HCT116 (cell line): ENCODE data around the gene CERS5. TPM values are rescaled to one million over a fixed set of nuclear protein-coding genes. Genes with fewer than 3 reads are reported as not detected.

ENCODE experiments used
- ATAC-seq: fragments of 200-7000 bp; cut with Tn5 transposase; 2 replicates; pipeline ENCODE4 v1.9.1; 2020; ENCODE audit warnings: mild to moderate bottlenecking, moderate library complexity
- BruUV-seq: library from RNA; stranded (reverse); fragments of 400-500 nt; replicated peaks from 2 replicates; lab custom pipeline; 2021; lab: Mats Ljungman, UMichigan
- CTCF ChIA-PET: fragments of 300-600 bp; sonication (Branson Sonifier 250); formaldehyde crosslinking; loops from one replicate; lab custom pipeline; 2021; ENCODE audit warnings: antibody characterized with exemption; lab: Charles Lee
- POLR2A ChIA-PET: fragments of 300-600, 350-600 bp; sonication (Branson Sonifier 250); formaldehyde crosslinking; loops from one replicate; lab custom pipeline; 2021; ENCODE audit warnings: antibody characterized with exemption; lab: Charles Lee
- RAD21 ChIA-PET, 2 experiments: fragments of 300-600 bp; sonication (Branson Sonifier 250); formaldehyde crosslinking; loops; one replicate each; lab custom pipeline; 2023; ENCODE audit warnings: low total read pairs in 2 of 2; ENCODE audit not compliant: uncharacterized antibody in 2 of 2, unreplicated experiment in 2 of 2, low non-redundant PET in 1 of 2; lab: Charles Lee
- DNase-seq: peaks from one replicate; pipeline ENCODE4 v3.0.0-alpha.2; 2010; ENCODE audit warnings: low read depth, low spot score
- H2AFZ ChIP-seq: fragments of 200-600 bp; shearing (Covaris generic), sonication (generic); 2 replicates; pipeline ENCODE4 v1.6.1; 2017; ENCODE audit warnings: low read depth, mixed run types, mixed read lengths, antibody characterized with exemption, low read length; ENCODE audit not compliant: poor library complexity, severe bottlenecking
- H3K27ac ChIP-seq: 2 replicates; pipeline ENCODE4 v1.5.1; 2012; ENCODE audit warnings: low read depth, low read length
- H3K27me3 ChIP-seq: fragments of 200-600 bp; sonication (generic); 2 replicates; pipeline ENCODE4 v1.6.1; 2016; ENCODE audit warnings: mixed run types, low read length, mixed read lengths; ENCODE audit not compliant: insufficient read depth
- H3K36me3 ChIP-seq, 2 experiments: fragments of 200-500 bp in 1 of 2; fragments of 200-600 bp in 1 of 2; sonication (Bioruptor generic) in 1 of 2; sonication (generic) in 1 of 2; 2 replicates each; pipeline versions ENCODE4 v1.5.1 to v1.6.1; 2014 to 2016; ENCODE audit warnings: low read length in 2 of 2, inconsistent platforms in 1 of 2, mixed read lengths in 1 of 2, mixed run types in 1 of 2; ENCODE audit not compliant: insufficient read depth in 2 of 2, control insufficient read depth in 1 of 2
- H3K4me1 ChIP-seq, 2 experiments: fragments of 200-600 bp in 1 of 2; sonication (generic) in 1 of 2; 2 replicates each; pipeline versions ENCODE4 v1.5.1 to v1.6.1; 2012 to 2017; ENCODE audit warnings: low read length in 2 of 2, inconsistent platforms in 1 of 2, mild to moderate bottlenecking in 1 of 2, mixed read lengths in 1 of 2, mixed run types in 1 of 2, moderate library complexity in 1 of 2; ENCODE audit not compliant: insufficient read depth in 2 of 2, control insufficient read depth in 1 of 2
- H3K4me2 ChIP-seq: fragments of 200-600 bp; sonication (generic); 2 replicates; pipeline ENCODE4 v1.6.1; 2017; ENCODE audit warnings: mixed run types, low read length, mixed read lengths
- H3K4me3 ChIP-seq, 2 experiments: fragments of 200-600 bp in 1 of 2; sonication (generic) in 1 of 2; replicated peaks in 1 of 2; 2 replicates each; pipeline ENCODE4 v1.5.1; 2011 to 2016; ENCODE audit warnings: low read length in 2 of 2, control low read depth in 1 of 2, low read depth in 1 of 2, mild to moderate bottlenecking in 1 of 2, mixed read lengths in 1 of 2, mixed run types in 1 of 2
- H3K79me2 ChIP-seq: fragments of 200-600 bp; sonication (generic); 2 replicates; pipeline ENCODE4 v1.6.1; 2017; ENCODE audit warnings: mild to moderate bottlenecking, mixed run types, low read length, moderate library complexity, mixed read lengths; ENCODE audit not compliant: insufficient read depth
- H3K9ac ChIP-seq: fragments of 200-600 bp; sonication (generic); 2 replicates; pipeline ENCODE4 v1.6.1; 2016; ENCODE audit warnings: low read length, mixed read lengths
- H3K9me2 ChIP-seq: fragments of 200-600 bp; sonication (generic), shearing (Covaris generic); 2 replicates; pipeline ENCODE4 v1.6.1; 2017; ENCODE audit warnings: mixed run types, mild to moderate bottlenecking, moderate library complexity; ENCODE audit not compliant: insufficient read depth
- H3K9me3 ChIP-seq, 2 experiments: fragments of 200-500 bp in 1 of 2; fragments of 200-600 bp in 1 of 2; sonication (Bioruptor generic) in 1 of 2; sonication (generic) in 1 of 2; 2 replicates each; pipeline ENCODE4 v1.6.1; 2014 to 2017; ENCODE audit warnings: low read length in 2 of 2, mixed read lengths in 2 of 2, inconsistent platforms in 1 of 2, low read depth in 1 of 2, mild to moderate bottlenecking in 1 of 2, mixed run types in 1 of 2, moderate library complexity in 1 of 2; ENCODE audit not compliant: control insufficient read depth in 1 of 2, insufficient read depth in 1 of 2
- H4K20me1 ChIP-seq: fragments of 200-600 bp; sonication (generic), shearing (Covaris generic); 2 replicates; pipeline ENCODE4 v1.6.1; 2017; ENCODE audit warnings: mixed run types, mild to moderate bottlenecking, moderate library complexity; ENCODE audit not compliant: insufficient read depth
- EGR1 ChIP-seq: IDR thresholded peaks from 2 replicates; pipeline ENCODE4 v1.6.1; 2012; ENCODE audit warnings: low read depth
- POLR2A ChIP-seq: IDR thresholded peaks from 2 replicates; pipeline ENCODE4 v1.7.0; 2011; ENCODE audit warnings: borderline replicate concordance; ENCODE audit not compliant: insufficient read depth, insufficient read length; ENCODE audit errors: extremely low read depth
- REST ChIP-seq: IDR thresholded peaks from 2 replicates; pipeline ENCODE4 v1.6.1; 2012; ENCODE audit warnings: low read depth
- SP1 ChIP-seq: IDR thresholded peaks from 2 replicates; pipeline ENCODE4 v1.6.1; 2012; ENCODE audit warnings: low read depth
- SRF ChIP-seq: IDR thresholded peaks from 2 replicates; pipeline ENCODE4 v1.6.1; 2012; ENCODE audit warnings: low read depth
- YY1 ChIP-seq: IDR thresholded peaks from 2 replicates; pipeline ENCODE4 v1.6.1; 2011; ENCODE audit warnings: low read length, low read depth, moderate library complexity, mild to moderate bottlenecking; ENCODE audit not compliant: insufficient replicate concordance; ENCODE audit errors: extremely low read depth
- ZBTB33 ChIP-seq: IDR thresholded peaks from 2 replicates; pipeline ENCODE4 v1.6.1; 2011; ENCODE audit warnings: mild to moderate bottlenecking, low read length, moderate library complexity; ENCODE audit not compliant: insufficient replicate concordance; ENCODE audit errors: extremely low read depth
- ZFX ChIP-seq: fragments of 450-650 bp; IDR thresholded peaks from 2 replicates; pipeline ENCODE4 v1.6.1; 2017
- ZNF274 ChIP-seq: fragments of 200-500 bp; sonication (Bioruptor generic); IDR thresholded peaks from 2 replicates; pipeline ENCODE4 v1.6.1; 2014; ENCODE audit warnings: mild to moderate bottlenecking, low read depth, low read length, inconsistent platforms
- intact Hi-C: fragments of 100-400 bp; cut with micrococcal nuclease; formaldehyde crosslinking; loops from 2 replicates; pipeline ENCODE4 v1.10.0; 2022
- total RNA-seq: library from RNA; stranded (reverse); gene quantifications from one replicate; pipeline ENCODE4 v1.2.1, GENCODE V29; 2021; ENCODE audit not compliant: unreplicated experiment

Gene CERS5
- total RNA-seq, 1 experiment from 2014 or later: 33.4 TPM

GRCh38 chr12:50090391-50090790 is 76.8 kb downstream of the CERS5 start:
- TF ChIP-seq POLR2A (no peak), SP1 (no peak), REST (no peak), YY1 (no peak), ZNF274 (no peak), ZBTB33 (no peak), EGR1 (no peak), SRF (no peak), ZFX (no peak)
- ChIA-PET CTCF (interaction anchor here (1.3 kb wide), 1 partner anchor 224 kb away, joined by 3 read pairs; no protein-coding TSS in a partner anchor), RAD21 (no interaction called here), POLR2A (no interaction called here)
- Histone ChIP-seq H4K20me1 (peaks cover 4% of the 10 kb centered on the region), H2AFZ (no peak overlapping the region), H3K79me2 (peaks cover 10% of the 10 kb centered on the region), H3K36me3 (peaks cover 49 to 67% of the 10 kb centered on the region in 2 experiments), H3K4me2 (no peak overlapping the region), H3K9me2 (no peaks in the 10 kb centered on the region), H3K9me3 (no peaks in the 10 kb centered on the region), H3K4me1 (peaks cover 0 to 7% of the 10 kb centered on the region in 2 experiments; a peak in 1 of 4 replicates), H3K4me3 (no peak overlapping the region), H3K9ac (no peak overlapping the region), H3K27me3 (no peaks in the 10 kb centered on the region), H3K27ac (no peak overlapping the region)
- DNase-seq: no peak
- no peak for ATAC-seq
- BruUV-seq: no TSS peak
- intact Hi-C loops: no loop called here
